ENCODE data around the gene UNC13C.

UNC13C gene

GRCh38 chr15:54119051-54119450 lies 140.8 kb downstream of the UNC13C start:
- TF ChIP-seq GATA3 (IDR thresholded peaks at IDR 0.05; ENCODE audit: low read depth, low read length), result no peak
- no peak for TF ChIP-seq GATA2 (IDR thresholded peaks at IDR 0.05; ENCODE audit: low read depth, low read length)

- no peak for TF ChIP-seq GATA2 (IDR thresholded peaks at IDR 0.05; ENCODE audit: low read depth, low read length)
- no peak for TF ChIP-seq GATA3 (IDR thresholded peaks at IDR 0.05; ENCODE audit: low read depth, low read length)
Observed at GRCh38 chr15:54120949-54121463, 142.8 kb downstream of the UNC13C start.

- no peak for TF ChIP-seq GATA3 (IDR thresholded peaks at IDR 0.05; ENCODE audit: low read depth, low read length)
- no peak for TF ChIP-seq GATA2 (IDR thresholded peaks at IDR 0.05; ENCODE audit: low read depth, low read length)
Observed at GRCh38 chr15:54127574-54127973, 149.3 kb downstream of the UNC13C start.

GRCh38 chr15:54131410-54131809 lies 153.2 kb downstream of the UNC13C start:
- TF ChIP-seq GATA3 (IDR thresholded peaks at IDR 0.05; ENCODE audit: low read depth, low read length) (no peak), GATA2 (IDR thresholded peaks at IDR 0.05; ENCODE audit: low read depth, low read length) (no peak)

- TF ChIP-seq GATA2 (IDR thresholded peaks at IDR 0.05; ENCODE audit: low read depth, low read length) (no peak), GATA3 (IDR thresholded peaks at IDR 0.05; ENCODE audit: low read depth, low read length) (no peak)
Observed at GRCh38 chr15:54149115-54149531, 170.9 kb downstream of the UNC13C start.

GRCh38 chr15:54150255-54150654 lies 172.0 kb downstream of the UNC13C start:
- no peak for TF ChIP-seq GATA3 (IDR thresholded peaks at IDR 0.05; ENCODE audit: low read depth, low read length)
- no peak for TF ChIP-seq GATA2 (IDR thresholded peaks at IDR 0.05; ENCODE audit: low read depth, low read length)

GRCh38 chr15:54159012-54159411 lies 180.8 kb downstream of the UNC13C start:
- TF ChIP-seq GATA3 (IDR thresholded peaks at IDR 0.05; ENCODE audit: low read depth, low read length) (no peak), GATA2 (IDR thresholded peaks at IDR 0.05; ENCODE audit: low read depth, low read length) (no peak)

GRCh38 chr15:54187325-54187724 lies 209.1 kb downstream of the UNC13C start:
- TF ChIP-seq GATA3 (IDR thresholded peaks at IDR 0.05; ENCODE audit: low read depth, low read length), result no peak
- no peak for TF ChIP-seq GATA2 (IDR thresholded peaks at IDR 0.05; ENCODE audit: low read depth, low read length)

- TF ChIP-seq GATA2 (IDR thresholded peaks at IDR 0.05; ENCODE audit: low read depth, low read length) (no peak), GATA3 (IDR thresholded peaks at IDR 0.05; ENCODE audit: low read depth, low read length) (no peak)
Observed at GRCh38 chr15:54197995-54198394, 219.8 kb downstream of the UNC13C start.

GRCh38 chr15:54206586-54207321 lies 228.5 kb downstream of the UNC13C start:
- TF ChIP-seq GATA3 (IDR thresholded peaks at IDR 0.05; ENCODE audit: low read depth, low read length) (no peak), GATA2 (IDR thresholded peaks at IDR 0.05; ENCODE audit: low read depth, low read length) (no peak)

- TF ChIP-seq GATA2 (IDR thresholded peaks at IDR 0.05; ENCODE audit: low read depth, low read length) (no peak), GATA3 (IDR thresholded peaks at IDR 0.05; ENCODE audit: low read depth, low read length) (no peak)
Observed at GRCh38 chr15:54208786-54209185, 230.5 kb downstream of the UNC13C start.

GRCh38 chr15:54212635-54213034 lies 234.4 kb downstream of the UNC13C start:
- TF ChIP-seq GATA3 (IDR thresholded peaks at IDR 0.05; ENCODE audit: low read depth, low read length) (no peak), GATA2 (IDR thresholded peaks at IDR 0.05; ENCODE audit: low read depth, low read length) (no peak)

- no peak for TF ChIP-seq GATA3 (IDR thresholded peaks at IDR 0.05; ENCODE audit: low read depth, low read length)
- no peak for TF ChIP-seq GATA2 (IDR thresholded peaks at IDR 0.05; ENCODE audit: low read depth, low read length)
Observed at GRCh38 chr15:54226455-54226854, 248.2 kb downstream of the UNC13C start.

- TF ChIP-seq GATA3 (IDR thresholded peaks at IDR 0.05; ENCODE audit: low read depth, low read length) (no peak), GATA2 (IDR thresholded peaks at IDR 0.05; ENCODE audit: low read depth, low read length) (no peak)
Observed at GRCh38 chr15:54227569-54227968, 249.3 kb downstream of the UNC13C start.

- TF ChIP-seq GATA2 (IDR thresholded peaks at IDR 0.05; ENCODE audit: low read depth, low read length) (no peak), GATA3 (IDR thresholded peaks at IDR 0.05; ENCODE audit: low read depth, low read length) (no peak)
Observed at GRCh38 chr15:54250326-54250725, 272.1 kb downstream of the UNC13C start.

Data from SH-SY5Y (cell line).